Muscle layer of duodenum (tissue), 2 donors: ENCODE results near the gene AGPAT2.
A peak's percentile ranks its signal among the peaks of the same experiment; 100 is the strongest.

Source experiments
- H3K27ac ChIP-seq: one replicate; pipeline ENCODE4 v1.7.0; 2013; ENCODE audit warnings: mild to moderate bottlenecking, low read length
- H3K27me3 ChIP-seq: one replicate; pipeline ENCODE4 v1.7.0; 2013; ENCODE audit warnings: low read depth, mild to moderate bottlenecking, control low read depth, low read length
- H3K36me3 ChIP-seq, 2 donors: one replicate each; pipeline ENCODE4 v1.7.0; 2013; ENCODE audit warnings: low read length in 2 of 2, control low read depth in 1 of 2, mild to moderate bottlenecking in 1 of 2; ENCODE audit not compliant: insufficient read depth in 2 of 2, control insufficient read depth in 1 of 2
- H3K4me1 ChIP-seq, 2 donors: one replicate each; pipeline ENCODE4 v1.7.0; 2013; ENCODE audit warnings: low read length in 2 of 2, mild to moderate bottlenecking in 2 of 2, control low read depth in 1 of 2, moderate library complexity in 1 of 2; ENCODE audit not compliant: insufficient read depth in 2 of 2, control insufficient read depth in 1 of 2
- H3K4me3 ChIP-seq, 2 donors: one replicate each; pipeline ENCODE4 v1.7.0; 2013; ENCODE audit warnings: low read length in 2 of 2, low read depth in 1 of 2, mild to moderate bottlenecking in 1 of 2
- H3K9me3 ChIP-seq, 2 donors: one replicate each; pipeline ENCODE4 v1.7.0; 2013; ENCODE audit warnings: low read length in 2 of 2, control low read depth in 1 of 2, mild to moderate bottlenecking in 1 of 2; ENCODE audit not compliant: control insufficient read depth in 1 of 2
- donor health status: healthy.

Gene AGPAT2

DNA sequence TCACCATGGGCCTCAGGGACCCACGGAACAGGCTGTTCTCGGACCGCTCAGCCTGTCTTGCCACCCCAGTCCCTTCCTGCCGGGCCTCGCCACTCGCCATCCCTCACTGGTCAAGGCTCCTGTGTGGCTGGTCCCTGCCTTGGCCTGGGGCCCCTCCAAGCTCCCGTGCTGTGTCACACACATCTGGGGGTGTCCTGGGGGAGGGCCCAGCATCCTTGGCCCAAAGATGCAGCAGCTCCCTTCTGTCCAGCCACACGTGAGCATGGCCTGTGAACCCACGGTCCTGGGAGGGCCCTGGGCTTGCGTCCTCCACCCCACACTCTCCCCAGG, 25.0 kb downstream of the AGPAT2 start:
- H3K36me3 ChIP-seq, result no peaks in the 10 kb centered on the region
- H3K27me3 ChIP-seq, result peaks cover 19% of the 10 kb centered on the region
- no peak overlapping the region for H3K4me3 ChIP-seq
- H3K4me1 ChIP-seq, result peaks cover 0 to 11% of the 10 kb centered on the region in 2 donors
- H3K27ac ChIP-seq, result no peak overlapping the region
- H3K9me3 ChIP-seq, result no peaks in the 10 kb centered on the region

DNA sequence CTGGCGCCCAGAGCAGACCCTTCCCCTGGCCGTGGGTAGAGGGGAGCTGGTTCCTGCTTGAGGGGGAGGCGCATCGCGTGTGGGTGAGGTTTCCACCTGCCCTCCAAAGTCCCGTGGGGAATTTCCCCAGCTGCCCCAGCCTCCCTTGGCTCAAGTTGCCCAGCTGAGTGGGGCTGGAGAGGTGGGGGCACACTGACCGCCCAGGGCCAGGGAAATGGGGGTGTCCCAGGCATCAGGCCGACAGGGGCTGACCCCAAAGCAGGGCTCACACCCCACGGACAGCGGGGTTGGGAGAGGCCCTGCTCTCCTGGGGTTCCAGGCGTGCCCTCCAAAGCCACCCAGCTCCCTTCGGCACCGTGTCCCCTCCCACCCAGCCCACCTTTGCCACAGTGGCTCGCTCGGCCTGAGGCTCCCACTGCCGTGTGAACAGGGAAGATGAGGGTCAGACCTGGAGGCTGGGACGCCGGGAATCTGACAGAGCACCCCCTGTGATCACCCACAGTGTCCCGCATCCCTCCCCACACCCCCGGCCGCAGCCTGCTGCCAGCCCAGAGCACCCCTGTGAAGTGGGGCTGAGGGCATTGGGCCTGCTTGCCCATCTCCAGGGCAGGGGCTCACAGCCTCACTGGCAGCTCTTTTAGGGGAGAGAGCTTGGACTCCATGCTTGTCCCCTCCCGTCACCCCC, 25.5 kb downstream of the AGPAT2 start:
- no peak overlapping the region for H3K4me3 ChIP-seq
- H3K27ac ChIP-seq, result no peak overlapping the region
- H3K27me3 ChIP-seq, result peaks cover 15% of the 10 kb centered on the region

DNA sequence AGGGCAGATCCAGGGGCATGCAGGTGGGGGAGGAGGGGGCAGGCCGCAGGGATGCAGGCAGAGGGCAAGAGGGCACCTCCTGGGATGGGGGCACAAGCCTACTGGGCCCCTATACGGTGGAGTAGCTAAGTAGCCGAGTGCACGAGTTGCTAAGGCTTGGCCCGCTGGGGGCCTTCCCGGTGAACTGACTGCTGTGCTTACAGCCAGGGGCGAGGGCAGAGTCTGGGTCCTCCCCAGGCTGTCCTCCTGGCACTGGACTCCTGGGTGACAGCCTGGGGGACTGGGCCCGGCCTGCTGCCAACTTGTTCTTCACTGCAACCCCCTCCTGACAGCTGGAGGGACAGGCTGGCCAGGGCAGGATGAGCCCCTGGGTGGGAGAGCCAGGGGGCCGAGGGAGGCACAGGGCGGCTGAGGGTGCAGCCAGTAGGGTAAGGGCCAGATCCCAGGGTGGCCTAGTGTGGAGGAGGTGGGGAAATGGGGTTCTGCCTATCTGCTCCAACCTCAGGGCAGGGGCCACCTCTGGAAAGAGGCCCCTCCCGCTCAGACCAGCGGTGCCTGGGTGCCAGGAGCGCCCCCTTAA, 26.2 kb downstream of the AGPAT2 start:
- Histone ChIP-seq H3K36me3 (no peaks in the 10 kb centered on the region), H3K4me3 (no peak overlapping the region), H3K9me3 (no peaks in the 10 kb centered on the region), H3K27ac (no peak overlapping the region), H3K4me1 (peaks cover 0 to 6% of the 10 kb centered on the region in 2 donors), H3K27me3 (peaks cover 15% of the 10 kb centered on the region)

More for the DNA sequence above, 25.5 kb downstream of the AGPAT2 start:
- H3K4me1 ChIP-seq, result peaks cover 0 to 11% of the 10 kb centered on the region in 2 donors
- no peaks in the 10 kb centered on the region for H3K36me3 ChIP-seq
- H3K9me3 ChIP-seq, result no peaks in the 10 kb centered on the region

GRCh38 chr9:136659861-136660784, 27.1 kb downstream of the AGPAT2 start:
- Histone ChIP-seq H3K27me3 (peaks cover 15% of the 10 kb centered on the region), H3K9me3 (no peaks in the 10 kb centered on the region), H3K36me3 (no peaks in the 10 kb centered on the region), H3K27ac (no peak overlapping the region), H3K4me1 (peaks cover 0 to 5% of the 10 kb centered on the region in 2 donors), H3K4me3 (peak overlapping the region in 1 of 2 donors; percentile 24)

GRCh38 chr9:136658849-136659535, 28.3 kb downstream of the AGPAT2 start:
- Histone ChIP-seq H3K9me3 (no peaks in the 10 kb centered on the region), H3K4me1 (peaks cover 0 to 4% of the 10 kb centered on the region in 2 donors), H3K27ac (no peak overlapping the region), H3K36me3 (no peaks in the 10 kb centered on the region), H3K27me3 (peaks cover 8% of the 10 kb centered on the region), H3K4me3 (no peak overlapping the region)

- Histone ChIP-seq H3K9me3 (no peaks in the 10 kb centered on the region), H3K4me1 (peaks cover 0 to 4% of the 10 kb centered on the region in 2 donors), H3K4me3 (no peak overlapping the region), H3K27ac (no peak overlapping the region), H3K36me3 (no peaks in the 10 kb centered on the region), H3K27me3 (peaks cover 8% of the 10 kb centered on the region)
These were observed 29.0 kb downstream of the AGPAT2 start for GRCh38 chr9:136657974-136658848.

DNA sequence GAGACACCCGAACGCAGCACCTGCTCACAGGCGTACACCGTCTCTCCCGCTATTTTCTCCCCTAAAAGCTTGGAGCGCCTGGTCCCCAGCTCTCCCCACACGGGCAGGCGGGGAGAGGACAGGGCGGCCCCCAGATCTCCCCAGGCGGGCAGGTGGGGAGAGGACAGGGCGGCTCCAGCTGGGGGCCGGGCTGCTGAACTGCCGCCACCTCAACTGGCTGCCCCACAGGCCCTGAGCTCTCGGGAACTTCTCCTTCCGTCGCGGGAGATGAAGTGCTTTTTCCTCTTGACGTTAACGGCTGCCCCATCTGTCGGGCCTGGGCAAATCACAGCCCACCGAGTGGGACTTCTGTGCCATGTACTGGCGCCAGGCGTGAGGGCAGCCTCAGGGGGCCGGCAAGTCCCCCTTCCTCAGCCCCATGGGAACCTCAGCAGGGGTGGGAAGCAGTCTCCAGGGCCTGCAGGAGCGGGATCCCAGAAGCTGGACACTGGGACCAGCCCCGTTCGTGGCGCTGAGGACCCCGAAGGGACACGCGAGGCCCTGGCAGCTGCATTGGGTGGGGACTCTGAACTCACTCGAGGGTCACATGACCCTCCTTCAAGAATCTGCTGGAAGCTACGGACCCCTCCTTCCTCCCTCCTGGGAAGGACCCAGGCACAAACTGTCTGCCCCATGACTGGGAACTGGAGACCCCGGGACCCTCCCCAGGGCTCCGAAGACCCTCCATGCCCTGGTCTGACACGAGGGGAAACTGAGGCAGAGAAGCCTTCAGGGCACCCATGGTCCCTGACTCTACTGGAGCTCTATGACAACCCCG, 30.3 kb downstream of the AGPAT2 start:
- peaks cover 0 to 4% of the 10 kb centered on the region in 2 donors for H3K4me1 ChIP-seq
- peaks cover 8% of the 10 kb centered on the region for H3K27me3 ChIP-seq
- H3K27ac ChIP-seq, result no peak overlapping the region
- no peaks in the 10 kb centered on the region for H3K36me3 ChIP-seq
- no peak overlapping the region for H3K4me3 ChIP-seq
- H3K9me3 ChIP-seq, result no peaks in the 10 kb centered on the region

GRCh38 chr9:136656183-136656738, 31.0 kb downstream of the AGPAT2 start:
- Histone ChIP-seq H3K27me3 (peaks cover 8% of the 10 kb centered on the region), H3K4me1 (peaks cover 0 to 4% of the 10 kb centered on the region in 2 donors), H3K4me3 (no peak overlapping the region), H3K9me3 (no peaks in the 10 kb centered on the region), H3K27ac (no peak overlapping the region), H3K36me3 (no peaks in the 10 kb centered on the region)

GRCh38 chr9:136655536-136656182, 31.6 kb downstream of the AGPAT2 start:
- Histone ChIP-seq H3K4me3 (no peak overlapping the region), H3K27me3 (peaks cover 8% of the 10 kb centered on the region), H3K27ac (no peak overlapping the region), H3K9me3 (no peaks in the 10 kb centered on the region), H3K4me1 (peaks cover 0 to 4% of the 10 kb centered on the region in 2 donors), H3K36me3 (no peaks in the 10 kb centered on the region)
